IPS-15b (cell line): ENCODE measurements around the gene CHCHD5.
A peak's percentile ranks its signal among the peaks of the same experiment; 100 is the strongest.
"Not testable (repeated sequence)": the region's sequence is repeated elsewhere in the genome, so short reads cannot be mapped to it uniquely, and the experiment has no call there.

Experiments
- H3K27me3 ChIP-seq: one replicate; pipeline ENCODE4 v1.6.1; 2013; ENCODE audit warnings: low read length; ENCODE audit not compliant: control insufficient read depth, insufficient read depth
- H3K36me3 ChIP-seq: one replicate; pipeline ENCODE4 v1.6.1; 2013; ENCODE audit warnings: low read length; ENCODE audit not compliant: control insufficient read depth, insufficient read depth
- H3K4me1 ChIP-seq: one replicate; pipeline ENCODE4 v1.6.1; 2013; ENCODE audit warnings: mild to moderate bottlenecking, low read length; ENCODE audit not compliant: control insufficient read depth, insufficient read depth
- H3K4me3 ChIP-seq: one replicate; pipeline ENCODE4 v1.5.1; 2013; ENCODE audit warnings: low read depth, low read length
- H3K9ac ChIP-seq: one replicate; pipeline ENCODE4 v1.6.1; 2013; ENCODE audit warnings: low read depth, mild to moderate bottlenecking, low read length
- H3K9me3 ChIP-seq: one replicate; pipeline ENCODE4 v1.6.1; 2013; ENCODE audit warnings: mild to moderate bottlenecking, low read length; ENCODE audit not compliant: control insufficient read depth, insufficient read depth

The CHCHD5 gene

GRCh38 chr2:112614201-112614840 is 29.9 kb downstream of the CHCHD5 start:
- H3K36me3 ChIP-seq = no peaks in the 10 kb centered on the region
- H3K9me3 ChIP-seq = no peaks in the 10 kb centered on the region
- no peaks in the 10 kb centered on the region for H3K27me3 ChIP-seq
- peak overlapping the region; percentile 28 for H3K9ac ChIP-seq
- H3K4me1 ChIP-seq = peaks cover 12% of the 10 kb centered on the region
- peak overlapping the region; percentile 3 for H3K4me3 ChIP-seq

DNA sequence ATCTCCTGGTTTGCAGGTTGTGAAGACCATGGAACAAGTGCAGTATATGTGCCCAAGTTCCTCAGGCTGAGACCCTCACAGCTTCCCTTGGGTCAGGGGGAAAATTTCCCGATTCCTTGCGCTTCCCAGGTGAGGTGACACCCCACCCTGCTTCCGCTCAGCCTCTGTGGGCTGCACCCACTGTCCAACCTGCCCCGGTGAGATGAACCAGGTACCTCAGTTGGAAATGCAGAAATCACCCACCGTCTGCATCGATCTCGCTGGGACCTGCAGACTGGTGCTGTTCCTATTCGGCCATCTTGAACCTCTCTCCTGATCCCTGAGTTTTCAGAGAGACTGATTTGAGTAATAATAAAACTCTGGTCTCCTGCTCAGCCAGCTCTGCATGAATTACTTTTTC is 30.6 kb downstream of the CHCHD5 start:
- Histone ChIP-seq H3K36me3 (no peaks in the 10 kb centered on the region), H3K9me3 (no peaks in the 10 kb centered on the region), H3K27me3 (no peaks in the 10 kb centered on the region), H3K4me3 (no peak overlapping the region), H3K9ac (peak overlapping the region; percentile 24), H3K4me1 (peaks cover 12% of the 10 kb centered on the region)

GRCh38 chr2:112615798-112616197 is 31.4 kb downstream of the CHCHD5 start:
- not testable (repeated sequence) for H3K9ac ChIP-seq, H3K36me3 ChIP-seq, H3K4me3 ChIP-seq, H3K9me3 ChIP-seq, H3K27me3 ChIP-seq
- peaks cover 12% of the 10 kb centered on the region for H3K4me1 ChIP-seq

GRCh38 chr2:112618383-112618782 is 34.0 kb downstream of the CHCHD5 start:
- Histone ChIP-seq H3K36me3 (no peaks in the 10 kb centered on the region), H3K4me1 (peaks cover 12% of the 10 kb centered on the region), H3K4me3 (no peak overlapping the region), H3K9me3 (no peaks in the 10 kb centered on the region), H3K27me3 (no peaks in the 10 kb centered on the region), H3K9ac (no peak overlapping the region)

DNA sequence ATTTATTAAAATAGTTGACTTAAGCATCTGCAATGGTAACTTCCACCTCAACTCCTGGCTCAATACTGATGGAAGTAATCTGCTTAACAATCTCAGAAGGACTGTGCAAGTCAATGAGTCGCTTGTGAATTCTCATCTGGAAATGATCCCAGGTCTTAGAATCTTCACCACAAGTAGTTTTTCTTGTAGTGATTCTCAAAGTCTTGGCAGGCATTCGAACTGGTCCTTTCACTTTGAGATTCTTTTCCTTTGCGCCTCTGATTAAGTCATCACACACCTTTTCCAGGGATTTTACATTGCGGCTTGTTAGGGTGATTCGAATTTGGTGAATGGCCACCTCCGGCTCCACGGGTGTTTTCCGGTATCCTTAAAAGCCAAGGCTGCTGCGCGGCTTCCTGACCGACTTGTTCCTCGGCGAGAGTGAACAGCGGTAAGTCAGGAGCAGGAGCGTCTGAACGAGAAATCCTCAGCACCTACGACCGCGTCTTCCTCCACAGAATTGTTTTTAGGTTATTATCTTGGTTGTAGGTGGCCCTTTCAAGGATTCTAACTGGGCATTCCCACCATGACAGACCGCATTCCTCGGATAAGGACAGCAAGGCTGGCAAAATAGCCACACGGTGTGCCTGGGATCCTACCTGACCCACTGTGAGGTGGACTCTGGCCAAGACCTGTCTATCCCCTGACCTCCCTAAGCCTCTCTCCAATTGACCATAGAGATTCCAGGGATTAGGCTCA is 37.5 kb downstream of the CHCHD5 start:
- Histone ChIP-seq H3K4me3 (no peak overlapping the region), H3K9me3 (no peaks in the 10 kb centered on the region), H3K9ac (no peak overlapping the region), H3K36me3 (no peaks in the 10 kb centered on the region), H3K27me3 (no peaks in the 10 kb centered on the region), H3K4me1 (no peaks in the 10 kb centered on the region)

DNA sequence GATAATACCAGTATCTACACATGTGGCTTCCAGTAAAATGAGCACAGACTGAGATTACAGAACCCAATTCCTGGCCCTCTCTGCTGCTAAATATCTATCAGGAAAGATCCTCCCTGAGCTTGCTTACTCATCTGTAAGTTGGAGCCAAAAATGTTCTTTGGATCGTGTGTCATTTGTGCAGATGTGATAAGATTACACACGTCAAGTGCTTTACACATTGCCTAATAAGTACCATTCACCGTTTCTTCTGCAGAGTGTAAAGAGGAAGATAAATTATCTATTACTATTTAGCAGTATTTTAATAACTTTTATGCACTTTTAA is 38.1 kb downstream of the CHCHD5 start:
- no peak overlapping the region for H3K4me3 ChIP-seq
- no peaks in the 10 kb centered on the region for H3K9me3 ChIP-seq
- H3K27me3 ChIP-seq = no peaks in the 10 kb centered on the region
- no peaks in the 10 kb centered on the region for H3K4me1 ChIP-seq
- no peak overlapping the region for H3K9ac ChIP-seq
- H3K36me3 ChIP-seq = no peaks in the 10 kb centered on the region

- H3K9me3 ChIP-seq = no peaks in the 10 kb centered on the region
- no peaks in the 10 kb centered on the region for H3K27me3 ChIP-seq
- no peak overlapping the region for H3K9ac ChIP-seq
- no peaks in the 10 kb centered on the region for H3K36me3 ChIP-seq
- no peak overlapping the region for H3K4me3 ChIP-seq
- H3K4me1 ChIP-seq = no peaks in the 10 kb centered on the region
Observed at GRCh38 chr2:112623913-112624777, 39.7 kb downstream of the CHCHD5 start.

- H3K4me3 ChIP-seq = no peak overlapping the region
- no peaks in the 10 kb centered on the region for H3K9me3 ChIP-seq
- H3K9ac ChIP-seq = no peak overlapping the region
- H3K36me3 ChIP-seq = no peaks in the 10 kb centered on the region
- H3K4me1 ChIP-seq = peaks cover 5% of the 10 kb centered on the region
- no peaks in the 10 kb centered on the region for H3K27me3 ChIP-seq
Observed at GRCh38 chr2:112625474-112626114, 41.2 kb downstream of the CHCHD5 start.

- H3K36me3 ChIP-seq = no peaks in the 10 kb centered on the region
- no peak overlapping the region for H3K4me3 ChIP-seq
- no peak overlapping the region for H3K9ac ChIP-seq
- H3K9me3 ChIP-seq = no peaks in the 10 kb centered on the region
- peaks cover 11% of the 10 kb centered on the region for H3K4me1 ChIP-seq
- H3K27me3 ChIP-seq = no peaks in the 10 kb centered on the region
Observed at GRCh38 chr2:112626604-112627059, 42.2 kb downstream of the CHCHD5 start.

DNA sequence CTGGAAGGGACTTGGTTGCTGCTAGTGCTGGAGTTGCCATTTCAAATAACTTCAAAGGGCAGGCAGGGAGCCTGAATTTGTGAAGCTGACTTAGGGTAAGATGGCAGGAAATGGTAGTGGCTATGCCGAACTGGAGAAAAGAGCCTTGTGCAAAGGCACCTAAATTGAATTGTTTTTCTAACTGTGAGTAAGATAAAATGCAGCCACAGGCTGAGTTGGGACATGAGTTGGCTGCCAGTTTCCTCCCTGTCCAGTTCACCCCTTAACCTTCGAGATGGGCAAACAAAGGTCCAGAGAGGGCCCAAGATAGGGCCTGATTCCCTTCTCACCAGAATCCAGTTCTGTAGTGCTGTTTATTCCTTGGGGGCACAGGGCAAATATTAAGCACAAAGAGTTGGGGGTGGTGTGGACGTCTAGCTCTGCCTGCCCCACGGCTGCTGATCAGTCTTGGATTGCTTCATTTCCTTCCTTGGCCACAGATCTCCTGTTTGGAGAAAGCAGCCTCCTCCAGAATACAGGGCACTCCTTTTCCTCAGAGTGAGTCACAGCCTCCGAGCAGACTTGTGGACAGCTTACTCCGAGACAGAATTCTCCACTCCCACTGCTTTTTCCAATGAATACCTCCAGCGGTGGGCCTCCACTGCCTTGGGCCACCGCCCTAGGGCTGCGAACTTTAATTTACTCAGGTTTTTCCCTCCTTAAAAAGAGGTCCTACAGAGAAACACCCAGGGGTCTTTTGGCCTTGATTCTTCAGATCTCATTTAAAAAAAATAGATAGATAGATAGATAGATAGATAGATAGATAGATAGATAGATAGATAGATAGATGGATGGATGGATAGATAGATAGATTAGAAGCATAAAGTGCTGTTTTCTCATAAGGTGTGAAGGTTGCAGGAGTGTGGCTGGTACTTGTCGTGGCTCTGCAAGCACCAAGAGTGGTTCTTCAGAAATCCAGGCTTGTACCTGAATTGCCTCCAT is 42.9 kb downstream of the CHCHD5 start:
- Histone ChIP-seq H3K9ac (no peak overlapping the region), H3K27me3 (no peaks in the 10 kb centered on the region), H3K4me1 (peaks cover 13% of the 10 kb centered on the region), H3K9me3 (no peaks in the 10 kb centered on the region), H3K36me3 (no peaks in the 10 kb centered on the region), H3K4me3 (no peak overlapping the region)

DNA sequence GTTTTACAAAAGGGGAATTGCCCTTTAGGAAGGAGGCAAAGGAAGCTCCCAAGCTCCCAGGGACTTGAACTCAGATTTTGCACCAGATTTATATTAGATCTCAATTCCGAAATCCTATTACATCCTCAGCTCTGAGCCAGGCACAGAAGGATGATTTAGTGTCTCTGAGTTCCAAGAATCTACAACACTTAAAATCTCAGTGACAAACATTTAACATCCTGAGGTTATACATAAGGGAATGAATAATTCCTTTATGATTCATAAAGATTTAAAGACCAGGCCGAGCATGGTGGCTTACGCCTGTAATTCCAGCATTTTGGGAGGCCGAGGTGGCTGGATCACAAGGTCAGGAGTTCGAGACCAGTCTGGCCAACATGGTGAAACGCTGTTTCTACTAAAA is 44.8 kb downstream of the CHCHD5 start:
- Histone ChIP-seq H3K4me3 (no peak overlapping the region), H3K27me3 (no peaks in the 10 kb centered on the region), H3K9ac (no peak overlapping the region), H3K36me3 (no peaks in the 10 kb centered on the region), H3K4me1 (peaks cover 13% of the 10 kb centered on the region), H3K9me3 (no peaks in the 10 kb centered on the region)
